HG03159 (cell line): ENCODE measurements around the gene CALN1.
"Not testable (repeated sequence)": the region's sequence is repeated elsewhere in the genome, so short reads cannot be mapped to it uniquely, and the experiment has no call there.

Source experiments
- ATAC-seq: cut with Tn5 transposase; IDR thresholded peaks from one replicate; pipeline ENCODE4 v1.9.1; 2021; ENCODE audit warnings: mild to moderate bottlenecking, moderate library complexity; ENCODE audit not compliant: unreplicated experiment

The CALN1 gene

GRCh38 chr7:72409638-72410015 lies 2.5 kb downstream of the CALN1 start:
- no peak for ATAC-seq

- ATAC-seq: no peak
These were observed 3.0 kb downstream of the CALN1 start for GRCh38 chr7:72408966-72409637.

GRCh38 chr7:72406820-72407403 lies 5.2 kb downstream of the CALN1 start:
- no peak for ATAC-seq

GRCh38 chr7:72405871-72406270 lies 6.3 kb downstream of the CALN1 start:
- no peak for ATAC-seq

GRCh38 chr7:72405418-72405817 lies 6.7 kb downstream of the CALN1 start:
- no peak for ATAC-seq

GRCh38 chr7:72404743-72405142 lies 7.4 kb downstream of the CALN1 start:
- ATAC-seq: no peak

- ATAC-seq: no peak
These were observed 8.6 kb downstream of the CALN1 start for GRCh38 chr7:72403458-72404076.

- no peak for ATAC-seq
These were observed 18.1 kb downstream of the CALN1 start for GRCh38 chr7:72394016-72394415.

GRCh38 chr7:72391821-72392377 lies 20.2 kb downstream of the CALN1 start:
- ATAC-seq: no peak

GRCh38 chr7:72386118-72386517 lies 26.0 kb downstream of the CALN1 start:
- ATAC-seq: no peak

GRCh38 chr7:72362246-72362645 lies 49.9 kb downstream of the CALN1 start:
- no peak for ATAC-seq

- no peak for ATAC-seq
These were observed 66.9 kb downstream of the CALN1 start for GRCh38 chr7:72345208-72345727.

GRCh38 chr7:72343991-72344390 lies 68.1 kb downstream of the CALN1 start:
- ATAC-seq: no peak

GRCh38 chr7:72343354-72343753 lies 68.8 kb downstream of the CALN1 start:
- not testable (repeated sequence) for ATAC-seq

- no peak for ATAC-seq
These were observed 74.6 kb downstream of the CALN1 start for GRCh38 chr7:72337390-72338167.

GRCh38 chr7:72336632-72337389 lies 75.3 kb downstream of the CALN1 start:
- no peak for ATAC-seq

- no peak for ATAC-seq
These were observed 75.8 kb downstream of the CALN1 start for GRCh38 chr7:72336382-72336631.

GRCh38 chr7:72335561-72336381 lies 76.4 kb downstream of the CALN1 start:
- ATAC-seq: no peak

- no peak for ATAC-seq
These were observed 77.4 kb downstream of the CALN1 start for GRCh38 chr7:72334698-72335097.

GRCh38 chr7:72334066-72334465 lies 78.1 kb downstream of the CALN1 start:
- no peak for ATAC-seq
